ENCODE data around the gene APBB2. TPM values are rescaled to one million over a fixed set of nuclear protein-coding genes. Genes with fewer than 3 reads are reported as not detected.

The APBB2 gene
- total and polyA plus RNA-seq, 2 of the 4 experiments (the other 2 are of a cell fraction): 47.9 to 75.5 TPM

GRCh38 chr4:41119867-41120295, 94.5 kb downstream of the APBB2 start:
- WGBS, 2 experiments (ENCODE audit: extremely low coverage in 2 of 2, insufficient read length in 1 of 2): 88% methylated on average over 1 of the region's 5 CpGs; no CpG with 5 or more reads in 1 of the 2 experiments
- no peak overlapping the region for H3K18ac ChIP-seq (ENCODE audit: low read depth, low read length)
- H2BK120ac ChIP-seq (ENCODE audit: low read depth, low read length): no peak overlapping the region
- H3K4me1 ChIP-seq (ENCODE audit: control insufficient read depth, insufficient read depth, low read length): peaks cover 6% of the 10 kb centered on the region
- H3K27ac ChIP-seq (ENCODE audit: insufficient read depth, low read length): no peak overlapping the region; the same call in 1 of the 2 replicates
- DNase-seq (no peak), ATAC-seq (ENCODE audit: low read depth) (no peak)
- TF ChIP-seq FOS (IDR thresholded peaks at IDR 0.05; ENCODE audit: low read depth, low read length): no peak
- TF ChIP-seq MXI1 (IDR thresholded peaks at IDR 0.05; ENCODE audit: borderline replicate concordance, low read depth, low read length): no peak
- no peak for TF ChIP-seq POLR2A (IDR thresholded peaks at IDR 0.05; ENCODE audit: low read depth, low read length)
- TF ChIP-seq RFX5 (IDR thresholded peaks at IDR 0.05; ENCODE audit: low read depth, low read length): no peak
- TF ChIP-seq NFE2L2 (IDR thresholded peaks at IDR 0.05; ENCODE audit: low read depth, low read length): no peak
- dilution Hi-C loops (cut with HindIII; ENCODE audit: low sequenced_read_pairs, unreplicated experiment) (no loop called here), in situ Hi-C loops (cut with MboI; ENCODE audit: low sequenced_read_pairs) (no loop called here), intact Hi-C loops (cut with micrococcal nuclease) (no loop called here)
- no peak overlapping the region for H3K4ac ChIP-seq (ENCODE audit: low read depth, low read length)
- no peak overlapping the region for H3K4me3 ChIP-seq (ENCODE audit: insufficient read depth, low read depth, low read length)
- BruUV-seq (replicated peaks): no TSS peak
- no peak overlapping the region for H2BK20ac ChIP-seq (ENCODE audit: low read depth, low read length)
- no peak overlapping the region for H4K5ac ChIP-seq (ENCODE audit: low read depth, low read length)
- peak overlapping the region; percentile 36; the same call in 1 of the 2 replicates for H3K14ac ChIP-seq (replicated peaks; ENCODE audit: low read depth, low read length)
- no peaks in the 10 kb centered on the region for H3K27me3 ChIP-seq (ENCODE audit: control insufficient read depth, insufficient read depth, low read length)
- no peak overlapping the region for H2AK9ac ChIP-seq (replicated peaks; ENCODE audit: low read depth, low read length, poor library complexity)
- ChIA-PET CTCF (interaction anchor here (0.6 kb wide), 1 partner anchor 55 kb away, joined by 4 read pairs; no protein-coding TSS in a partner anchor), POLR2A (ENCODE audit: unreplicated experiment) (no interaction called here)
- H3K79me1 ChIP-seq (ENCODE audit: low read depth in 1 of 2, low read length in 2 of 2): peaks cover 16 to 31% of the 10 kb centered on the region in 2 experiments; a peak in 3 of 4 replicates
- H3K9me1 ChIP-seq (ENCODE audit: insufficient read depth, low read length): peaks cover 7% of the 10 kb centered on the region
- H3K9me3 ChIP-seq (ENCODE audit: control insufficient read depth, insufficient read depth, low read length): no peaks in the 10 kb centered on the region
- no peak overlapping the region for H2BK5ac ChIP-seq (ENCODE audit: low read depth, low read length, poor library complexity, severe bottlenecking)
- no peak overlapping the region for H4K91ac ChIP-seq (ENCODE audit: insufficient read depth, low read depth, low read length)
- no peak overlapping the region for H3K9ac ChIP-seq (ENCODE audit: low read depth, low read length)
- H3K56ac ChIP-seq (ENCODE audit: extremely low read depth, insufficient read depth, low read length): no peak overlapping the region
- no peak overlapping the region for H2AK5ac ChIP-seq (ENCODE audit: low read depth, low read length)
- peak overlapping the region; percentile 29; the same call in 1 of the 2 replicates for H3K23ac ChIP-seq (ENCODE audit: low read depth, low read length)
- H2AFZ ChIP-seq (replicated peaks; ENCODE audit: low read length, poor library complexity): no peak overlapping the region
- no peaks in the 10 kb centered on the region; the same call in 1 of the 2 replicates for H4K20me1 ChIP-seq (ENCODE audit: insufficient read depth, low read length)
- no peak overlapping the region for H2BK15ac ChIP-seq (ENCODE audit: low read depth, low read length)
- H3K4me2 ChIP-seq (ENCODE audit: low read depth, low read length): peak overlapping the region; percentile 28; the same call in 1 of the 2 replicates
- peaks cover 1% of the 10 kb centered on the region for H3K36me3 ChIP-seq (ENCODE audit: control insufficient read depth, insufficient read depth, low read length)
- no peak overlapping the region for H4K8ac ChIP-seq (ENCODE audit: low read depth in 2 of 2, low read length in 2 of 2)

Data from IMR-90 (cell line).